K562 (cell line): ENCODE data around the gene FRMPD1. TPM values are rescaled to one million over a fixed set of nuclear protein-coding genes. Genes with fewer than 3 reads are reported as not detected.

Source experiments
- ATAC-seq: fragments of 200-7000 bp; cut with Tn5 transposase; 3 replicates; pipeline ENCODE4 v1.9.1; 2020; ENCODE audit warnings: moderate library complexity
- BruUV-seq: library from RNA; stranded (reverse); fragments of 400-500 nt; replicated peaks from 2 replicates; lab custom pipeline; 2021; lab: Mats Ljungman, UMichigan
- CTCF ChIA-PET: fragments of 300-600 bp; formaldehyde crosslinking; extraction: SDS; loops from one replicate; lab custom pipeline; 2021; ENCODE audit warnings: low intra/inter-chr PET ratio; lab: Yijun Ruan, JAX
- POLR2A ChIA-PET: fragments of 300-600, 350-650 bp; sonication (Branson Sonifier 250); formaldehyde crosslinking; extraction: SDS; loops from one replicate; lab custom pipeline; 2021; ENCODE audit warnings: antibody characterized with exemption, inconsistent platforms; lab: Yijun Ruan, JAX
- DNase-seq, 4 experiments: peaks; one replicate each; pipeline versions ENCODE4 v3.0.0 to v3.0.0-alpha.2; 2011 to 2018; ENCODE audit warnings: low spot score in 3 of 4, mixed read lengths in 3 of 4; ENCODE audit errors: extremely low read depth in 1 of 4
- FAIRE-seq: peaks from 2 replicates; lab custom pipeline; 2011; peaks lifted over from hg19 to GRCh38; lab: Jason Lieb, UNC
- H2AFZ ChIP-seq: 2 replicates; pipeline ENCODE4 v1.6.0; 2011; ENCODE audit warnings: low read depth, low read length, control low read depth, inconsistent platforms
- H3K27ac ChIP-seq: fragments of 200-600 bp; 3 replicates; pipeline ENCODE4 v1.8.0; 2011; ENCODE audit warnings: low read depth, mild to moderate bottlenecking, control low read depth, inconsistent platforms, low read length, moderate library complexity, mixed read lengths; ENCODE audit errors: extremely low read depth
- H3K27me3 ChIP-seq, 2 experiments: fragments of 300-600 bp in 1 of 2; 2 replicates in 1 of 2; 3 replicates in 1 of 2; pipeline versions ENCODE4 v1.6.0 to v1.8.0; 2011; ENCODE audit warnings: inconsistent platforms in 2 of 2, low read length in 2 of 2, mild to moderate bottlenecking in 1 of 2, mixed read lengths in 1 of 2, moderate library complexity in 1 of 2; ENCODE audit not compliant: control insufficient read depth in 2 of 2, insufficient read depth in 2 of 2
- H3K36me3 ChIP-seq: fragments of 300-600 bp; 3 replicates; pipeline ENCODE4 v1.8.0; 2011; ENCODE audit warnings: mild to moderate bottlenecking, low read length, inconsistent platforms; ENCODE audit not compliant: control insufficient read depth, insufficient read depth
- H3K4me1 ChIP-seq, 2 experiments: fragments of 200-600 bp in 1 of 2; replicated peaks in 1 of 2; 2 replicates in 1 of 2; 3 replicates in 1 of 2; pipeline versions ENCODE4 v1.5.1 to v1.8.0; 2011; ENCODE audit warnings: inconsistent platforms in 2 of 2, low read length in 2 of 2, mild to moderate bottlenecking in 1 of 2, mixed read lengths in 1 of 2, moderate library complexity in 1 of 2; ENCODE audit not compliant: control insufficient read depth in 2 of 2, insufficient read depth in 2 of 2
- H3K4me2 ChIP-seq: 2 replicates; pipeline ENCODE4 v1.6.1; 2011; ENCODE audit warnings: low read length, control low read depth, inconsistent platforms, mixed read lengths; ENCODE audit not compliant: insufficient read depth
- H3K4me3 ChIP-seq: fragments of 200-600 bp; sonication (generic), shearing (Covaris generic); 2 replicates; pipeline ENCODE4 v1.5.1; 2016; ENCODE audit warnings: control low read depth, inconsistent platforms
- H3K79me2 ChIP-seq: fragments of 200-600 bp; 3 replicates; pipeline ENCODE4 v1.8.0; 2011; ENCODE audit warnings: low read length, inconsistent platforms; ENCODE audit not compliant: control insufficient read depth, insufficient read depth
- H3K9ac ChIP-seq, 2 experiments: 2 replicates each; pipeline versions ENCODE4 v1.6.0 to v1.6.1; 2011; ENCODE audit warnings: low read depth in 2 of 2, low read length in 2 of 2, control low read depth in 1 of 2, inconsistent platforms in 1 of 2, mild to moderate bottlenecking in 1 of 2, mixed read lengths in 1 of 2; ENCODE audit not compliant: insufficient read depth in 1 of 2
- H3K9me1 ChIP-seq: one replicate; pipeline ENCODE4 v1.6.0; 2011; ENCODE audit warnings: inconsistent platforms, mild to moderate bottlenecking, low read length, moderate library complexity; ENCODE audit not compliant: control insufficient read depth, insufficient read depth
- H3K9me3 ChIP-seq: replicated peaks from 2 replicates; pipeline ENCODE4 v1.5.1; 2011; ENCODE audit warnings: low read depth, low read length, inconsistent platforms; ENCODE audit not compliant: control insufficient read depth, insufficient read depth
- H4K20me1 ChIP-seq: replicated peaks from 2 replicates; pipeline ENCODE4 v1.6.1; 2011; ENCODE audit warnings: low read length, inconsistent platforms, mixed read lengths; ENCODE audit not compliant: control insufficient read depth, insufficient read depth
- ARID2 ChIP-seq: fragments of 450-650 bp; IDR thresholded peaks from 2 replicates; pipeline ENCODE4 v1.6.1; 2017; ENCODE audit warnings: antibody characterized with exemption, mild to moderate bottlenecking
- BCL6 ChIP-seq: fragments of 250-450 bp; sonication (Bioruptor Pico); IDR thresholded peaks from 2 replicates; pipeline ENCODE4 v1.4.0; 2020
- CBFA2T2 ChIP-seq: fragments of 450-650 bp; conservative IDR thresholded peaks from 2 replicates; pipeline ENCODE4 v1.6.1; 2017; ENCODE audit warnings: mild to moderate bottlenecking
- CBX5 ChIP-seq: IDR thresholded peaks from 2 replicates; pipeline ENCODE4 v1.6.1; 2014; ENCODE audit warnings: low read depth, borderline replicate concordance
- ELF4 ChIP-seq: fragments of 450-650 bp; formaldehyde crosslinking; IDR thresholded peaks from 2 replicates; pipeline ENCODE4 v1.4.0; 2022; ENCODE audit warnings: missing genetic modification characterization
- HIVEP1 ChIP-seq: fragments of 250-450 bp; sonication (Bioruptor Pico); IDR thresholded peaks from 2 replicates; pipeline ENCODE4 v1.4.0; 2020; ENCODE audit warnings: mild to moderate bottlenecking
- NCOR1 ChIP-seq: fragments of 450-650 bp; IDR thresholded peaks from 2 replicates; pipeline ENCODE4 v1.6.1; 2016; ENCODE audit warnings: mild to moderate bottlenecking, moderate library complexity
- PHTF2 ChIP-seq: fragments of 250-450 bp; sonication (Bioruptor Pico); IDR thresholded peaks from 2 replicates; pipeline ENCODE4 v1.5.0; 2021; ENCODE audit warnings: mild to moderate bottlenecking
- STAT5B ChIP-seq: fragments of 250-450 bp; sonication (Bioruptor Pico); IDR thresholded peaks from 2 replicates; pipeline ENCODE4 v1.8.0; 2021; ENCODE audit warnings: mild to moderate bottlenecking, inconsistent platforms
- ZKSCAN1 ChIP-seq: fragments of 150-350 bp; IDR thresholded peaks from 2 replicates; pipeline ENCODE4 v1.6.1; 2016; ENCODE audit warnings: low read depth, low read length
- ZNF431 ChIP-seq: sonication (generic); formaldehyde crosslinking; IDR thresholded peaks from 2 replicates; pipeline ENCODE4 v1.8.0; 2022; ENCODE audit warnings: mild to moderate bottlenecking, missing genetic modification reagents
- WGBS: fragments of 100-300 bp; shearing (Covaris generic); methylation state at CpG from one replicate; pipeline ENCODE4 v1.1.6; 2016; ENCODE audit warnings: low coverage, mixed read lengths; ENCODE audit not compliant: insufficient coverage; ENCODE audit errors: missing lambda C conversion rate; 5-methylcytosine and 5-hydroxymethylcytosine counted together
- in situ Hi-C: fragments of 300-500 bp; cut with MboI; formaldehyde crosslinking; loops from 4 replicates; pipeline ENCODE4 v1.15.0; 2018; ENCODE audit warnings: inconsistent platforms, mixed read lengths
- intact Hi-C: fragments of 100-400 bp; cut with micrococcal nuclease; formaldehyde crosslinking; loops from 2 replicates; pipeline ENCODE4 v1.14.2; 2022
- polyA plus RNA-seq, 8 experiments: library from polyadenylated mRNA; depleted of rRNA in 4 of 8; stranded (reverse) in 5 of 8; unstranded in 3 of 8; fragments of >200 nt; fragmentation: Nextera tagmentation in 2 of 8; fragmentation: Illumina TruSeq in 1 of 8; extraction: Ambion mirVana in 2 of 8; extraction: Trizol in 1 of 8; gene quantifications; 2 replicates each; pipeline versions ENCODE4 v1.2.1 to v1.2.3, GENCODE V29; 2011 to 2014; ENCODE audit warnings: inconsistent platforms in 1 of 8, missing spikeins in 1 of 8
- total RNA-seq, 7 experiments: library from RNA; depleted of rRNA in 6 of 7; stranded (reverse); fragments of >200 nt in 6 of 7; fragmentation: Illumina TruSeq in 2 of 7; extraction: Trizol in 2 of 7; gene quantifications; 2 replicates each; pipeline versions ENCODE4 v1.2.1 to v1.2.3, GENCODE V29; 2011 to 2021; ENCODE audit warnings: low replicate concordance in 1 of 7
- TF ChIP-seq, protein P1 (sequence below): sonication (generic); formaldehyde crosslinking; IDR thresholded peaks from 2 replicates; pipeline ENCODE4 v1.8.0; 2023; ENCODE audit warnings: mild to moderate bottlenecking, missing genetic modification reagents
- TF ChIP-seq, protein P2 (sequence below): fragments of 450-650 bp; IDR thresholded peaks from 2 replicates; pipeline ENCODE4 v1.6.1; 2016; ENCODE audit warnings: borderline replicate concordance
- TF ChIP-seq, protein P3 (sequence below): IDR thresholded peaks from 2 replicates; pipeline ENCODE4 v1.6.1; 2011; ENCODE audit warnings: borderline replicate concordance, low read depth, mild to moderate bottlenecking, moderate library complexity, low read length; ENCODE audit not compliant: insufficient read depth, poor library complexity, severe bottlenecking
- TF ChIP-seq, protein P4 (sequence below): fragments of 150-350 bp; IDR thresholded peaks from 2 replicates; pipeline ENCODE4 v1.6.1; 2014; ENCODE audit warnings: low read depth, mild to moderate bottlenecking, low read length, borderline replicate concordance

FRMPD1 gene
- total and polyA plus RNA-seq, 9 of the 15 experiments (the other 6 are each of a cell fraction or from before 2014, with no cell fraction given) = not detected

DNA sequence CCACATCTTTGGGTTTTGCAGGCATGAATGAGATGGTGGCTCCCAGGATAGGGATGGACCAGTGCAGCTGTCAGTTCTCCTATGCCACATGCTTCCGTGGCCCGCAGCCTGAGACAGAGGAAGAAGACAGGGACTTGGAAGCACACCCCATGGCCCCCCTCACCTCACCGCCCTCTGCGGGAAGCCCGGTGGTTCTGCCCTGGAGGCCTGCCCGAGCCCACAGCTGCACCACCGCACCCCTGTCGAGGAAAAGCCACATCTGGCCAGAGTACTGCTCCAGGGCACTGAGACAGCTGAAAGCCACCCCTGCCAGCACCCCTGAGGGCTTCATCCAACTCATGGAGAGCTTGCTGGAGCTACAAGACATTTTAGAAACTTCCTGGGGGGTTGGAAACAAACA, 95.2 kb downstream of the FRMPD1 start:
- ATAC-seq (no peak), FAIRE-seq (no peak), DNase-seq (no peak)
- Histone ChIP-seq H3K4me3 (no peak overlapping the region), H3K9me3 (no peaks in the 10 kb centered on the region), H3K79me2 (no peaks in the 10 kb centered on the region), H3K27me3 (peaks cover 0 to 22% of the 10 kb centered on the region in 2 experiments; a peak in 3 of 5 replicates), H3K9ac (peak overlapping the region in 1 of 2 experiments; percentile 22; a peak in 1 of 4 replicates), H3K4me1 (peaks cover 11 to 17% of the 10 kb centered on the region in 2 experiments; a peak in 4 of 5 replicates), H3K4me2 (no peak overlapping the region), H3K36me3 (no peaks in the 10 kb centered on the region), H3K9me1 (no peaks in the 10 kb centered on the region), H3K27ac (no peak overlapping the region), H2AFZ (no peak overlapping the region), H4K20me1 (no peaks in the 10 kb centered on the region)
- WGBS = 12% methylated on average over 8 of the region's 8 CpGs
- intact Hi-C loops (loop anchor here (2.0 to 10.0 kb wide), 5 partner anchors 154 to 419 kb away; partner anchors contain the start of genes SHB, SLC25A51 and TOMM5), in situ Hi-C loops (loop anchor here (25.0 kb wide), 1 partner anchor 616 kb away; no protein-coding TSS in a partner anchor)
- no TSS peak for BruUV-seq
- ChIA-PET POLR2A (interaction anchor here (1.6 kb wide), 1 partner anchor 9 kb away, joined by 5 read pairs; no protein-coding TSS in a partner anchor), CTCF (no interaction called here)
- TF ChIP-seq CBX5 (no peak), BCL6 (CRISPR knock-in tag) (no peak), ZNF431 (CRISPR knock-in tag) (no peak), STAT5B (CRISPR knock-in tag) (no peak), HIVEP1 (CRISPR knock-in tag) (no peak), CBFA2T2 (no peak), ELF4 (no peak), PHTF2 (CRISPR knock-in tag) (no peak), ZKSCAN1 (no peak), NCOR1 (no peak), ARID2 (no peak)
- TF ChIP-seq, protein P1, sequence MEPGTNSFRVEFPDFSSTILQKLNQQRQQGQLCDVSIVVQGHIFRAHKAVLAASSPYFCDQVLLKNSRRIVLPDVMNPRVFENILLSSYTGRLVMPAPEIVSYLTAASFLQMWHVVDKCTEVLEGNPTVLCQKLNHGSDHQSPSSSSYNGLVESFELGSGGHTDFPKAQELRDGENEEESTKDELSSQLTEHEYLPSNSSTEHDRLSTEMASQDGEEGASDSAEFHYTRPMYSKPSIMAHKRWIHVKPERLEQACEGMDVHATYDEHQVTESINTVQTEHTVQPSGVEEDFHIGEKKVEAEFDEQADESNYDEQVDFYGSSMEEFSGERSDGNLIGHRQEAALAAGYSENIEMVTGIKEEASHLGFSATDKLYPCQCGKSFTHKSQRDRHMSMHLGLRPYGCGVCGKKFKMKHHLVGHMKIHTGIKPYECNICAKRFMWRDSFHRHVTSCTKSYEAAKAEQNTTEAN = no peak
- TF ChIP-seq, protein P2, sequence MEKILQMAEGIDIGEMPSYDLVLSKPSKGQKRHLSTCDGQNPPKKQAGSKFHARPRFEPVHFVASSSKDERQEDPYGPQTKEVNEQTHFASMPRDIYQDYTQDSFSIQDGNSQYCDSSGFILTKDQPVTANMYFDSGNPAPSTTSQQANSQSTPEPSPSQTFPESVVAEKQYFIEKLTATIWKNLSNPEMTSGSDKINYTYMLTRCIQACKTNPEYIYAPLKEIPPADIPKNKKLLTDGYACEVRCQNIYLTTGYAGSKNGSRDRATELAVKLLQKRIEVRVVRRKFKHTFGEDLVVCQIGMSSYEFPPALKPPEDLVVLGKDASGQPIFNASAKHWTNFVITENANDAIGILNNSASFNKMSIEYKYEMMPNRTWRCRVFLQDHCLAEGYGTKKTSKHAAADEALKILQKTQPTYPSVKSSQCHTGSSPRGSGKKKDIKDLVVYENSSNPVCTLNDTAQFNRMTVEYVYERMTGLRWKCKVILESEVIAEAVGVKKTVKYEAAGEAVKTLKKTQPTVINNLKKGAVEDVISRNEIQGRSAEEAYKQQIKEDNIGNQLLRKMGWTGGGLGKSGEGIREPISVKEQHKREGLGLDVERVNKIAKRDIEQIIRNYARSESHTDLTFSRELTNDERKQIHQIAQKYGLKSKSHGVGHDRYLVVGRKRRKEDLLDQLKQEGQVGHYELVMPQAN = no peak
- TF ChIP-seq, protein P3, sequence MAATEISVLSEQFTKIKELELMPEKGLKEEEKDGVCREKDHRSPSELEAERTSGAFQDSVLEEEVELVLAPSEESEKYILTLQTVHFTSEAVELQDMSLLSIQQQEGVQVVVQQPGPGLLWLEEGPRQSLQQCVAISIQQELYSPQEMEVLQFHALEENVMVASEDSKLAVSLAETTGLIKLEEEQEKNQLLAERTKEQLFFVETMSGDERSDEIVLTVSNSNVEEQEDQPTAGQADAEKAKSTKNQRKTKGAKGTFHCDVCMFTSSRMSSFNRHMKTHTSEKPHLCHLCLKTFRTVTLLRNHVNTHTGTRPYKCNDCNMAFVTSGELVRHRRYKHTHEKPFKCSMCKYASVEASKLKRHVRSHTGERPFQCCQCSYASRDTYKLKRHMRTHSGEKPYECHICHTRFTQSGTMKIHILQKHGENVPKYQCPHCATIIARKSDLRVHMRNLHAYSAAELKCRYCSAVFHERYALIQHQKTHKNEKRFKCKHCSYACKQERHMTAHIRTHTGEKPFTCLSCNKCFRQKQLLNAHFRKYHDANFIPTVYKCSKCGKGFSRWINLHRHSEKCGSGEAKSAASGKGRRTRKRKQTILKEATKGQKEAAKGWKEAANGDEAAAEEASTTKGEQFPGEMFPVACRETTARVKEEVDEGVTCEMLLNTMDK = no peak
- TF ChIP-seq, protein P4, sequence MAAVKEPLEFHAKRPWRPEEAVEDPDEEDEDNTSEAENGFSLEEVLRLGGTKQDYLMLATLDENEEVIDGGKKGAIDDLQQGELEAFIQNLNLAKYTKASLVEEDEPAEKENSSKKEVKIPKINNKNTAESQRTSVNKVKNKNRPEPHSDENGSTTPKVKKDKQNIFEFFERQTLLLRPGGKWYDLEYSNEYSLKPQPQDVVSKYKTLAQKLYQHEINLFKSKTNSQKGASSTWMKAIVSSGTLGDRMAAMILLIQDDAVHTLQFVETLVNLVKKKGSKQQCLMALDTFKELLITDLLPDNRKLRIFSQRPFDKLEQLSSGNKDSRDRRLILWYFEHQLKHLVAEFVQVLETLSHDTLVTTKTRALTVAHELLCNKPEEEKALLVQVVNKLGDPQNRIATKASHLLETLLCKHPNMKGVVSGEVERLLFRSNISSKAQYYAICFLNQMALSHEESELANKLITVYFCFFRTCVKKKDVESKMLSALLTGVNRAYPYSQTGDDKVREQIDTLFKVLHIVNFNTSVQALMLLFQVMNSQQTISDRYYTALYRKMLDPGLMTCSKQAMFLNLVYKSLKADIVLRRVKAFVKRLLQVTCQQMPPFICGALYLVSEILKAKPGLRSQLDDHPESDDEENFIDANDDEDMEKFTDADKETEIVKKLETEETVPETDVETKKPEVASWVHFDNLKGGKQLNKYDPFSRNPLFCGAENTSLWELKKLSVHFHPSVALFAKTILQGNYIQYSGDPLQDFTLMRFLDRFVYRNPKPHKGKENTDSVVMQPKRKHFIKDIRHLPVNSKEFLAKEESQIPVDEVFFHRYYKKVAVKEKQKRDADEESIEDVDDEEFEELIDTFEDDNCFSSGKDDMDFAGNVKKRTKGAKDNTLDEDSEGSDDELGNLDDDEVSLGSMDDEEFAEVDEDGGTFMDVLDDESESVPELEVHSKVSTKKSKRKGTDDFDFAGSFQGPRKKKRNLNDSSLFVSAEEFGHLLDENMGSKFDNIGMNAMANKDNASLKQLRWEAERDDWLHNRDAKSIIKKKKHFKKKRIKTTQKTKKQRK = no peak
